GM23338 (cell line): ENCODE data around the gene CDCA7L. TPM values are rescaled to one million over a fixed set of nuclear protein-coding genes. Genes with fewer than 3 reads are reported as not detected.
A peak's percentile ranks its signal among the peaks of the same experiment; 100 is the strongest.

Source experiments
- ATAC-seq: fragments of 200-7000 bp; cut with Tn5 transposase; 3 replicates; pipeline ENCODE4 v1.9.1; 2020
- DNase-seq: peaks from one replicate; pipeline ENCODE4 v3.0.0-alpha.2; 2015; ENCODE audit warnings: low spot score
- H2AFZ ChIP-seq: fragments of 200-600 bp; sonication (generic); 2 replicates; pipeline ENCODE4 v1.8.0; 2016; ENCODE audit warnings: antibody characterized with exemption, mild to moderate bottlenecking, moderate library complexity
- H3F3A ChIP-seq: fragments of 200-600 bp; sonication (generic); replicated peaks from 2 replicates; pipeline ENCODE4 v1.8.0; 2017; ENCODE audit warnings: antibody characterized with exemption, mixed run types, low read depth
- H3K27ac ChIP-seq: fragments of 200-600 bp; sonication (generic); 2 replicates; pipeline ENCODE4 v1.6.1; 2016; ENCODE audit warnings: low read depth
- H3K27me3 ChIP-seq: fragments of 200-600 bp; sonication (generic); 2 replicates; pipeline ENCODE4 v1.8.0; 2016; ENCODE audit warnings: mild to moderate bottlenecking, mixed run types, moderate library complexity; ENCODE audit not compliant: insufficient read depth
- H3K36me3 ChIP-seq: fragments of 200-600 bp; sonication (generic); 2 replicates; pipeline ENCODE4 v1.8.0; 2016; ENCODE audit warnings: mild to moderate bottlenecking; ENCODE audit not compliant: insufficient read depth
- H3K4me1 ChIP-seq: fragments of 200-600 bp; sonication (generic); 2 replicates; pipeline ENCODE4 v1.8.0; 2016; ENCODE audit warnings: mild to moderate bottlenecking, moderate library complexity; ENCODE audit not compliant: insufficient read depth
- H3K4me2 ChIP-seq: fragments of 200-600 bp; sonication (generic); 2 replicates; pipeline ENCODE4 v1.7.1; 2017; ENCODE audit warnings: mixed run types
- H3K4me3 ChIP-seq: fragments of 200-600 bp; sonication (generic); 2 replicates; pipeline ENCODE4 v1.6.1; 2016; ENCODE audit warnings: mixed run types
- H3K79me2 ChIP-seq: fragments of 200-600 bp; sonication (generic); replicated peaks from 2 replicates; pipeline ENCODE4 v1.8.0; 2017; ENCODE audit warnings: mild to moderate bottlenecking; ENCODE audit not compliant: insufficient read depth
- H3K9me2 ChIP-seq: fragments of 200-600 bp; sonication (generic); 2 replicates; pipeline ENCODE4 v1.8.0; 2017; ENCODE audit not compliant: insufficient read depth
- H4K20me1 ChIP-seq: fragments of 200-600 bp; sonication (generic); replicated peaks from 2 replicates; pipeline ENCODE4 v1.8.0; 2017; ENCODE audit warnings: mild to moderate bottlenecking; ENCODE audit not compliant: insufficient read depth
- H3K27ac Mint-ChIP-seq: 2 replicates; pipeline ENCODE4 v1.8.0; 2020; ENCODE audit warnings: inconsistent platforms, mild to moderate bottlenecking, moderate library complexity, mixed read lengths
- H3K27me3 Mint-ChIP-seq: 3 replicates; pipeline ENCODE4 v1.8.0; 2022; ENCODE audit warnings: low read depth, mild to moderate bottlenecking, moderate library complexity, mixed read lengths, inconsistent platforms; ENCODE audit not compliant: insufficient read depth, poor library complexity
- H3K36me3 Mint-ChIP-seq: 3 replicates; pipeline ENCODE4 v1.8.0; 2021; ENCODE audit warnings: low read depth, mild to moderate bottlenecking, inconsistent platforms, moderate library complexity, mixed read lengths
- H3K4me1 Mint-ChIP-seq: 3 replicates; pipeline ENCODE4 v1.8.0; 2020; ENCODE audit warnings: mild to moderate bottlenecking, inconsistent platforms, mixed read lengths
- H3K4me3 Mint-ChIP-seq: 3 replicates; pipeline ENCODE4 v1.8.0; 2021; ENCODE audit warnings: moderate library complexity, mild to moderate bottlenecking, inconsistent platforms, mixed read lengths
- H3K9me3 Mint-ChIP-seq: 3 replicates; pipeline ENCODE4 v1.8.0; 2020; ENCODE audit warnings: moderate library complexity, mild to moderate bottlenecking, inconsistent platforms, mixed read lengths
- CREB1 ChIP-seq: fragments of 250-450 bp; sonication (Bioruptor Pico); IDR thresholded peaks from 2 replicates; pipeline ENCODE4 v1.5.0; 2020; ENCODE audit warnings: low read depth, mild to moderate bottlenecking, moderate library complexity
- EZH2 ChIP-seq: fragments of 200-600 bp; sonication (generic); IDR thresholded peaks from one replicate; pipeline ENCODE4 v1.8.0; 2017; ENCODE audit warnings: antibody characterized with exemption, mild to moderate bottlenecking, low read depth; ENCODE audit not compliant: unreplicated experiment
- EZH2phosphoT487 ChIP-seq: fragments of 200-600 bp; sonication (generic); IDR thresholded peaks from one replicate; pipeline ENCODE4 v1.8.1; 2018; ENCODE audit warnings: antibody characterized with exemption; ENCODE audit not compliant: unreplicated experiment
- JUNB ChIP-seq: IDR thresholded peaks from one replicate; pipeline ENCODE4 v1.6.1; 2016; ENCODE audit warnings: antibody characterized with exemption; ENCODE audit not compliant: unreplicated experiment
- NANOG ChIP-seq: IDR thresholded peaks from 2 replicates; pipeline ENCODE4 v1.6.1; 2016; ENCODE audit warnings: antibody characterized with exemption, borderline replicate concordance
- POLR2AphosphoS5 ChIP-seq: IDR thresholded peaks from 2 replicates; pipeline ENCODE4 v1.6.1; 2016; ENCODE audit warnings: antibody characterized with exemption, low read depth
- STAT1 ChIP-seq: IDR thresholded peaks from one replicate; pipeline ENCODE4 v1.6.1; 2016; ENCODE audit warnings: antibody characterized with exemption; ENCODE audit not compliant: unreplicated experiment
- ZNF114 ChIP-seq: fragments of 250-450 bp; sonication (Bioruptor Pico); IDR thresholded peaks from 2 replicates; pipeline ENCODE4 v1.5.0; 2020; ENCODE audit warnings: mild to moderate bottlenecking, moderate library complexity
- ZNF331 ChIP-seq: fragments of 250-450 bp; sonication (Bioruptor Pico); IDR thresholded peaks from 2 replicates; pipeline ENCODE4 v1.5.0; 2020; ENCODE audit warnings: low read depth, mild to moderate bottlenecking, moderate library complexity
- polyA plus RNA-seq: library from polyadenylated mRNA; unstranded; fragments of >200 nt; fragmentation: Nextera tagmentation; extraction: Ambion mirVana; gene quantifications from 2 replicates; pipeline ENCODE4 v1.2.1, GENCODE V29; 2016
- total RNA-seq: library from RNA; depleted of rRNA; stranded (reverse); fragments of >200 nt; shearing (Covaris generic); gene quantifications from 2 replicates; pipeline ENCODE4 v1.2.3, GENCODE V29; 2014
- TF ChIP-seq, protein P1 (sequence below): fragments of 250-450 bp; sonication (Bioruptor Pico); IDR thresholded peaks from 2 replicates; pipeline ENCODE4 v1.5.0; 2020; ENCODE audit warnings: mild to moderate bottlenecking, moderate library complexity
- TF ChIP-seq, protein P2 (sequence below): IDR thresholded peaks from 2 replicates; pipeline ENCODE4 v1.6.1; 2016; ENCODE audit warnings: antibody characterized with exemption
- TF ChIP-seq, protein P3 (sequence below), 2 experiments: fragments of 200-600 bp in 1 of 2; sonication (generic) in 1 of 2; conservative IDR thresholded peaks; 2 replicates each; pipeline versions ENCODE4 v1.5.1 to v1.6.1; 2016 to 2017; ENCODE audit warnings: antibody characterized with exemption in 2 of 2, low read depth in 2 of 2, mild to moderate bottlenecking in 2 of 2, moderate library complexity in 1 of 2
- TF ChIP-seq, protein P4 (sequence below): IDR thresholded peaks from one replicate; pipeline ENCODE4 v1.6.1; 2018; ENCODE audit warnings: antibody characterized with exemption; ENCODE audit not compliant: unreplicated experiment

CDCA7L gene
- total and polyA plus RNA-seq, 2 experiments from 2014 or later: 174 to 187 TPM

DNA sequence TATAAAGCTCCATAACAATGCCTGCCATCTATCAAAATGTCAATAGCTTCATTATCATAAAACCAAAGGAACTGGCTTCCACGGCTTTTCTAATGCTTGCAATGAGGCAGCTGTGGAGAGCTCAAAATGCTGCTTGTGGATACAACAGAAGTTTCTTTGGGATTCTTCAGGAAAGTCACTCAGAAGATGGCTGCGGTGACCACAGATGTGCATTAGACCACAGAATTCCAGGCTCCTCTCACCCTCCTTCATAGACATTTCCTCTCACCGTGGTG is 77.2 kb downstream of the CDCA7L start:
- no peaks in the 10 kb centered on the region for H3K9me3 Mint-ChIP-seq
- ATAC-seq: peak; percentile 17
- no peak for TF ChIP-seq EZH2
- no peak for TF ChIP-seq JUNB
- TF ChIP-seq, protein P1, sequence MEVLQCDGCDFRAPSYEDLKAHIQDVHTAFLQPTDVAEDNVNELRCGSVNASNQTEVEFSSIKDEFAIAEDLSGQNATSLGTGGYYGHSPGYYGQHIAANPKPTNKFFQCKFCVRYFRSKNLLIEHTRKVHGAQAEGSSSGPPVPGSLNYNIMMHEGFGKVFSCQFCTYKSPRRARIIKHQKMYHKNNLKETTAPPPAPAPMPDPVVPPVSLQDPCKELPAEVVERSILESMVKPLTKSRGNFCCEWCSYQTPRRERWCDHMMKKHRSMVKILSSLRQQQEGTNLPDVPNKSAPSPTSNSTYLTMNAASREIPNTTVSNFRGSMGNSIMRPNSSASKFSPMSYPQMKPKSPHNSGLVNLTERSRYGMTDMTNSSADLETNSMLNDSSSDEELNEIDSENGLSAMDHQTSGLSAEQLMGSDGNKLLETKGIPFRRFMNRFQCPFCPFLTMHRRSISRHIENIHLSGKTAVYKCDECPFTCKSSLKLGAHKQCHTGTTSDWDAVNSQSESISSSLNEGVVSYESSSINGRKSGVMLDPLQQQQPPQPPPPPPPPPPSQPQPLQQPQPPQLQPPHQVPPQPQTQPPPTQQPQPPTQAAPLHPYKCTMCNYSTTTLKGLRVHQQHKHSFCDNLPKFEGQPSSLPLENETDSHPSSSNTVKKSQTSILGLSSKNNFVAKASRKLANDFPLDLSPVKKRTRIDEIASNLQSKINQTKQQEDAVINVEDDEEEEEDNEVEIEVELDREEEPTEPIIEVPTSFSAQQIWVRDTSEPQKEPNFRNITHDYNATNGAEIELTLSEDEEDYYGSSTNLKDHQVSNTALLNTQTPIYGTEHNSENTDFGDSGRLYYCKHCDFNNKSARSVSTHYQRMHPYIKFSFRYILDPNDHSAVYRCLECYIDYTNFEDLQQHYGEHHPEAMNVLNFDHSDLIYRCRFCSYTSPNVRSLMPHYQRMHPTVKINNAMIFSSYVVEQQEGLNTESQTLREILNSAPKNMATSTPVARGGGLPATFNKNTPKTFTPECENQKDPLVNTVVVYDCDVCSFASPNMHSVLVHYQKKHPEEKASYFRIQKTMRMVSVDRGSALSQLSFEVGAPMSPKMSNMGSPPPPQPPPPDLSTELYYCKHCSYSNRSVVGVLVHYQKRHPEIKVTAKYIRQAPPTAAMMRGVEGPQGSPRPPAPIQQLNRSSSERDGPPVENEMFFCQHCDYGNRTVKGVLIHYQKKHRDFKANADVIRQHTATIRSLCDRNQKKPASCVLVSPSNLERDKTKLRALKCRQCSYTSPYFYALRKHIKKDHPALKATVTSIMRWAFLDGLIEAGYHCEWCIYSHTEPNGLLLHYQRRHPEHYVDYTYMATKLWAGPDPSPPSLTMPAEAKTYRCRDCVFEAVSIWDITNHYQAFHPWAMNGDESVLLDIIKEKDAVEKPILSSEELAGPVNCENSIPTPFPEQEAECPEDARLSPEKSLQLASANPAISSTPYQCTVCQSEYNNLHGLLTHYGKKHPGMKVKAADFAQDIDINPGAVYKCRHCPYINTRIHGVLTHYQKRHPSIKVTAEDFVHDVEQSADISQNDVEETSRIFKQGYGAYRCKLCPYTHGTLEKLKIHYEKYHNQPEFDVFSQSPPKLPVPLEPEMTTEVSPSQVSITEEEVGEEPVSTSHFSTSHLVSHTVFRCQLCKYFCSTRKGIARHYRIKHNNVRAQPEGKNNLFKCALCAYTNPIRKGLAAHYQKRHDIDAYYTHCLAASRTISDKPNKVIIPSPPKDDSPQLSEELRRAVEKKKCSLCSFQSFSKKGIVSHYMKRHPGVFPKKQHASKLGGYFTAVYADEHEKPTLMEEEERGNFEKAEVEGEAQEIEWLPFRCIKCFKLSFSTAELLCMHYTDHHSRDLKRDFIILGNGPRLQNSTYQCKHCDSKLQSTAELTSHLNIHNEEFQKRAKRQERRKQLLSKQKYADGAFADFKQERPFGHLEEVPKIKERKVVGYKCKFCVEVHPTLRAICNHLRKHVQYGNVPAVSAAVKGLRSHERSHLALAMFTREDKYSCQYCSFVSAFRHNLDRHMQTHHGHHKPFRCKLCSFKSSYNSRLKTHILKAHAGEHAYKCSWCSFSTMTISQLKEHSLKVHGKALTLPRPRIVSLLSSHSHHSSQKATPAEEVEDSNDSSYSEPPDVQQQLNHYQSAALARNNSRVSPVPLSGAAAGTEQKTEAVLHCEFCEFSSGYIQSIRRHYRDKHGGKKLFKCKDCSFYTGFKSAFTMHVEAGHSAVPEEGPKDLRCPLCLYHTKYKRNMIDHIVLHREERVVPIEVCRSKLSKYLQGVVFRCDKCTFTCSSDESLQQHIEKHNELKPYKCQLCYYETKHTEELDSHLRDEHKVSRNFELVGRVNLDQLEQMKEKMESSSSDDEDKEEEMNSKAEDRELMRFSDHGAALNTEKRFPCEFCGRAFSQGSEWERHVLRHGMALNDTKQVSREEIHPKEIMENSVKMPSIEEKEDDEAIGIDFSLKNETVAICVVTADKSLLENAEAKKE (CRISPR knock-in tag): peak; percentile 75
- TF ChIP-seq, protein P2, sequence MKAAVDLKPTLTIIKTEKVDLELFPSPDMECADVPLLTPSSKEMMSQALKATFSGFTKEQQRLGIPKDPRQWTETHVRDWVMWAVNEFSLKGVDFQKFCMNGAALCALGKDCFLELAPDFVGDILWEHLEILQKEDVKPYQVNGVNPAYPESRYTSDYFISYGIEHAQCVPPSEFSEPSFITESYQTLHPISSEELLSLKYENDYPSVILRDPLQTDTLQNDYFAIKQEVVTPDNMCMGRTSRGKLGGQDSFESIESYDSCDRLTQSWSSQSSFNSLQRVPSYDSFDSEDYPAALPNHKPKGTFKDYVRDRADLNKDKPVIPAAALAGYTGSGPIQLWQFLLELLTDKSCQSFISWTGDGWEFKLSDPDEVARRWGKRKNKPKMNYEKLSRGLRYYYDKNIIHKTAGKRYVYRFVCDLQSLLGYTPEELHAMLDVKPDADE: no peak
- no peak for TF ChIP-seq POLR2AphosphoS5
- TF ChIP-seq ZNF331 (CRISPR knock-in tag): no peak
- peak; percentile 57; the same call in 1 of the 2 replicates for TF ChIP-seq NANOG
- no peak for TF ChIP-seq CREB1
- TF ChIP-seq, protein P3, sequence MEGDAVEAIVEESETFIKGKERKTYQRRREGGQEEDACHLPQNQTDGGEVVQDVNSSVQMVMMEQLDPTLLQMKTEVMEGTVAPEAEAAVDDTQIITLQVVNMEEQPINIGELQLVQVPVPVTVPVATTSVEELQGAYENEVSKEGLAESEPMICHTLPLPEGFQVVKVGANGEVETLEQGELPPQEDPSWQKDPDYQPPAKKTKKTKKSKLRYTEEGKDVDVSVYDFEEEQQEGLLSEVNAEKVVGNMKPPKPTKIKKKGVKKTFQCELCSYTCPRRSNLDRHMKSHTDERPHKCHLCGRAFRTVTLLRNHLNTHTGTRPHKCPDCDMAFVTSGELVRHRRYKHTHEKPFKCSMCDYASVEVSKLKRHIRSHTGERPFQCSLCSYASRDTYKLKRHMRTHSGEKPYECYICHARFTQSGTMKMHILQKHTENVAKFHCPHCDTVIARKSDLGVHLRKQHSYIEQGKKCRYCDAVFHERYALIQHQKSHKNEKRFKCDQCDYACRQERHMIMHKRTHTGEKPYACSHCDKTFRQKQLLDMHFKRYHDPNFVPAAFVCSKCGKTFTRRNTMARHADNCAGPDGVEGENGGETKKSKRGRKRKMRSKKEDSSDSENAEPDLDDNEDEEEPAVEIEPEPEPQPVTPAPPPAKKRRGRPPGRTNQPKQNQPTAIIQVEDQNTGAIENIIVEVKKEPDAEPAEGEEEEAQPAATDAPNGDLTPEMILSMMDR (conservative IDR thresholded peaks at IDR 0.05; ENCODE audit: low read depth in 2 of 2): no peak
- no peak for TF ChIP-seq EZH2phosphoT487
- TF ChIP-seq, protein P4, sequence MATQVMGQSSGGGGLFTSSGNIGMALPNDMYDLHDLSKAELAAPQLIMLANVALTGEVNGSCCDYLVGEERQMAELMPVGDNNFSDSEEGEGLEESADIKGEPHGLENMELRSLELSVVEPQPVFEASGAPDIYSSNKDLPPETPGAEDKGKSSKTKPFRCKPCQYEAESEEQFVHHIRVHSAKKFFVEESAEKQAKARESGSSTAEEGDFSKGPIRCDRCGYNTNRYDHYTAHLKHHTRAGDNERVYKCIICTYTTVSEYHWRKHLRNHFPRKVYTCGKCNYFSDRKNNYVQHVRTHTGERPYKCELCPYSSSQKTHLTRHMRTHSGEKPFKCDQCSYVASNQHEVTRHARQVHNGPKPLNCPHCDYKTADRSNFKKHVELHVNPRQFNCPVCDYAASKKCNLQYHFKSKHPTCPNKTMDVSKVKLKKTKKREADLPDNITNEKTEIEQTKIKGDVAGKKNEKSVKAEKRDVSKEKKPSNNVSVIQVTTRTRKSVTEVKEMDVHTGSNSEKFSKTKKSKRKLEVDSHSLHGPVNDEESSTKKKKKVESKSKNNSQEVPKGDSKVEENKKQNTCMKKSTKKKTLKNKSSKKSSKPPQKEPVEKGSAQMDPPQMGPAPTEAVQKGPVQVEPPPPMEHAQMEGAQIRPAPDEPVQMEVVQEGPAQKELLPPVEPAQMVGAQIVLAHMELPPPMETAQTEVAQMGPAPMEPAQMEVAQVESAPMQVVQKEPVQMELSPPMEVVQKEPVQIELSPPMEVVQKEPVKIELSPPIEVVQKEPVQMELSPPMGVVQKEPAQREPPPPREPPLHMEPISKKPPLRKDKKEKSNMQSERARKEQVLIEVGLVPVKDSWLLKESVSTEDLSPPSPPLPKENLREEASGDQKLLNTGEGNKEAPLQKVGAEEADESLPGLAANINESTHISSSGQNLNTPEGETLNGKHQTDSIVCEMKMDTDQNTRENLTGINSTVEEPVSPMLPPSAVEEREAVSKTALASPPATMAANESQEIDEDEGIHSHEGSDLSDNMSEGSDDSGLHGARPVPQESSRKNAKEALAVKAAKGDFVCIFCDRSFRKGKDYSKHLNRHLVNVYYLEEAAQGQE: no peak
- no peak for TF ChIP-seq STAT1
- TF ChIP-seq ZNF114 (CRISPR knock-in tag): no peak

More for the DNA sequence above, 77.2 kb downstream of the CDCA7L start:
- no peaks in the 10 kb centered on the region for H4K20me1 ChIP-seq
- peak overlapping the region; percentile 25 for H3K4me3 ChIP-seq
- H3K27ac Mint-ChIP-seq: peak overlapping the region; percentile 90
- H3K4me1 Mint-ChIP-seq: peaks cover 71% of the 10 kb centered on the region
- H3K36me3 ChIP-seq: no peaks in the 10 kb centered on the region; the same call in 1 of the 2 replicates
- peaks cover 5% of the 10 kb centered on the region; the same call in 1 of the 2 replicates for H3K9me2 ChIP-seq
- peaks cover 80% of the 10 kb centered on the region for H3K4me1 ChIP-seq
- H2AFZ ChIP-seq: no peak overlapping the region
- H3K36me3 Mint-ChIP-seq: peaks cover 10% of the 10 kb centered on the region; the same call in 2 of the 3 replicates
- H3K27ac ChIP-seq: peak overlapping the region; percentile 88
- H3K27me3 Mint-ChIP-seq: peaks cover 4% of the 10 kb centered on the region
- DNase-seq: peak; percentile 31
- H3K4me2 ChIP-seq: peak overlapping the region; percentile 71
- no peaks in the 10 kb centered on the region for H3K79me2 ChIP-seq
- H3K4me3 Mint-ChIP-seq: no peak overlapping the region
- peaks cover 16% of the 10 kb centered on the region for H3F3A ChIP-seq
- H3K27me3 ChIP-seq: no peaks in the 10 kb centered on the region
